T-helper 22 cell (primary cell): ENCODE measurements around the gene LAMA5.

ENCODE experiments used
- DNase-seq: peaks from one replicate; pipeline ENCODE4 v3.0.0-alpha.2; 2020; ENCODE audit warnings: low read depth

Gene LAMA5

GRCh38 chr20:62371588-62372041, 4.5 kb upstream of the LAMA5 start:
- DNase-seq, result no peak

GRCh38 chr20:62370807-62371587, 3.9 kb upstream of the LAMA5 start:
- DNase-seq, result no peak

GRCh38 chr20:62370115-62370806, 3.1 kb upstream of the LAMA5 start:
- no peak for DNase-seq

- no peak for DNase-seq
Observed at GRCh38 chr20:62369815-62370114, 2.7 kb upstream of the LAMA5 start.

GRCh38 chr20:62368976-62369814, 2.1 kb upstream of the LAMA5 start:
- no peak for DNase-seq

GRCh38 chr20:62368392-62368975, 1.4 kb upstream of the LAMA5 start:
- DNase-seq, result no peak

- DNase-seq, result no peak
Observed at GRCh38 chr20:62367633-62368391, 700 bp upstream of the LAMA5 start.

GRCh38 chr20:62366370-62367135, 559 bp downstream of the LAMA5 start:
- DNase-seq, result no peak

GRCh38 chr20:62365814-62366369, 1.2 kb downstream of the LAMA5 start:
- no peak for DNase-seq

- DNase-seq, result no peak
Observed at GRCh38 chr20:62364911-62365736, 2.0 kb downstream of the LAMA5 start.

- DNase-seq, result no peak
Observed at GRCh38 chr20:62363920-62364851, 2.9 kb downstream of the LAMA5 start.

GRCh38 chr20:62362991-62363919, 3.9 kb downstream of the LAMA5 start:
- no peak for DNase-seq

GRCh38 chr20:62362590-62362940, 4.5 kb downstream of the LAMA5 start:
- DNase-seq, result no peak

- no peak for DNase-seq
Observed at GRCh38 chr20:62361799-62362589, 5.1 kb downstream of the LAMA5 start.

GRCh38 chr20:62360854-62361798, 6.0 kb downstream of the LAMA5 start:
- no peak for DNase-seq
